Colon (tissue), 2 donors: ENCODE measurements around the gene KRR1.
"Not testable (repeated sequence)": the region's sequence is repeated elsewhere in the genome, so short reads cannot be mapped to it uniquely, and the experiment has no call there.

Experiments
- FAIRE-seq: peaks from 2 replicates; lab custom pipeline; 2012; peaks lifted over from hg19 to GRCh38; lab: Jason Lieb, UNC
- donor health status: control.
- donor health status: control.

Gene KRR1

DNA sequence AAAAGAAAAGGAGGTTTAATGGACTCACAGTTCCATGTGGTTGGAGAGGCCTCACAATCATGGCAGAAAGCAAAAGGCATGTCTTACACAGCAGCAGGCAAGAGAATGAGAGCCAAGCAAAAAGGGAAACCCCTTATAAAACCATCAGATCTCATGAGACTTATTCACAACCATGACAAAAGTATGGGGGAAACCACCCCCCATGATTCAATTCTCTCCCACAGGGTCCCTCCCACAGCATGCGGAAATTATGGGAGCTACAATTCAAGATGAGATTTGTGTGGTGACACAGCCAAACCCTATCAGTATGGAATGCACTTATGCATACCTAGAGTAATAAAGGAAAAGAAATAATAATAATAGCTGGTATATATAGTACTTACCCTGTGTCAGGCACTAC lies 35.3 kb downstream of the KRR1 start:
- no peak for FAIRE-seq

DNA sequence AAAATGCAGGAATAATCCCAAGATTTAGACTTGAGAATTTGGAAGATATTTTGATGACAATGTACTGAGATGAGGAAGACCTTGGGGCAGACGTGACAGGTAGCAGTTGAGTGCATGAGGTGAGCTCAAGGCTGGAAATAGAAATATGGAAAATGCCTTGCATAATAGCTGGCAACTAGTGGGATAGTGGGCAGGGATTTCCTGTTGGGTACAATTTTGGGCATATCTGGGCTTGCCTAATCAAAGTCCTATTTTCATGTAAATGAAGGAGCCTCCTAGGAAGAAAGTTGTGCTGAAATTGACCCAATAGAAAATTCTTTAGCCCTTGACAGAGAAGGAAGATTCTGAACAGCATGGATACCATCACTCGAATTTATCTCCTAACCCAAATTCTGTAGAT lies 37.3 kb downstream of the KRR1 start:
- no peak for FAIRE-seq

DNA sequence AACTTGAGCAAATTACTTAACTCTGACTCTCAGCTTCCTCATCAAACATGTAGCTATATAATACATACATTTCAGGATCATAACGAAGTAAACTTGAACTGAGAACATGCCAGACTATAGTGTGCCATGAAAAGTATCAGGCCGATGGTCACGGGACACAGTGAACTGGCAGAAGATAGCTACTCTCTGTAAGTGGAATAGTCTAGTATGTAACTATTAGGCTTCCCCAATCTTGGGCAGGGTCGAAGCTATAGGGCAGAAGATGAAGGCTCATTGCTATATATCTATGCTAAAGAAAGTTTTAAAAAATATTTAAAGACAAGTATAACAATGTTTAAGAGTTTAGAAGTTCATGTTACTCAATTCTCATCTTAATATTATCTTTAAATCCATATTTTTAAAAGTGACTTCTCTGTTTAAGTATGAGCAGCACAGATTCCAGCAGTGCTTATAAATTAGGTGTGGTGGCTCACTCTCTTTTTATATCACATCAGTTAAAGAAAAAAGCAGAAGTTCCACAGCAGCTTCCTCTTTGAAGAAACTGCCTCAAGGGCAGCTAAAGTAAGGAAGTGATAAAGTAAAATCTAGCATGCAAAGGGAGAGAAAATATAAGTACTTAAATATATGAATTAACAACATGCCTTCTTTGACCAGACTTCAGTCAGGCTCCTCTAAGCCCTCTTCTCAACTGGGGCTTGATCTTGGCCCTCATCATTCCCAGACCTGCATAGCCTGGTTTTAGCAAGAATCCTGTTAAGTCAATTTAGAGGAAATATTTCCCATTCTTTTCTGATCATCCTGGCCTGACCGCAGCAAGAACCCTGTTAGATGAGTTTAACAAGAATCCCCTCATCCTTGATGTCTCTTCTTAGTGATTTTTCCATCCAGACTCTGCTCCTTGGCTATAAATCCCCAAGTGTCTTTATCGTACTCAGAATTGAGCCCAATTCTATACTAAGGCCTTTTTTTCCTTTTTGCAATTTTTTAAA lies 39.2 kb downstream of the KRR1 start:
- FAIRE-seq = no peak

DNA sequence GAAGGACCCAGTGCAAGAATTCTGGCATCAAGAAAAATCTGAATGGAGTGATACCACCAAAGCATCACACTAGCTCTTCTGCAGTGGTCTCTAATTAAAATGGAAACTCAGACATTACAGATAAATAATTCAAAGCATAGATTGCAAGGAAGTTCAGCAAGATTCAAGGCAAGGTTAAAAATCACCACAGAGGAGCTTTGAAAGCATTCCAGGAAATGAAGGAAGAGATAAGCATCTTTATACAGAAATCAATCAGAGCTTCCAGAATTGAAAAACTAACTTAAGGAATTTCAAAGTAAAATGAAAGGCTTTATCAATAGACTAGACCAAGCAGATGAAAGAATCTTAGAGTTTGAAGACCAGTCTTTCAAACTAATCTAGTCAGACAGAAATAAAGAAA lies 51.2 kb downstream of the KRR1 start:
- no peak for FAIRE-seq

DNA sequence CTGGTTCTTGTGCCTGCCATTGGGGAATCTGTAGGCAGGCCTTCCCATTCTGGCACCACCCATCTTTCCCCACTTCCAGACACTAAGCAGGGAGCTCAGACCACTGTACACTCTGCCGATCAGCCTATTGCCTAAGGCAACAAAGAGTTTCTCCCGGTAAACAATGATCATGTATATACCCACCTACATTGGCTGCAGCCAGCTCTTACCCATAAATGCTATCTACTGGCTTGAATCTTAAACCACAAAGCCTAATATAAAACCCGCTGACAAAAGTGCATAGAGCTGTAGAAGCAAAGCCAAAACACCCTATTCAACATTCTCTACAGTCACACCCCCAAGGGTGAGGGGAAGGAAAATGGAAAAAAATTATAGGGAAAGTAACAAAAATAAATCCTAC lies 51.7 kb downstream of the KRR1 start:
- no peak for FAIRE-seq

DNA sequence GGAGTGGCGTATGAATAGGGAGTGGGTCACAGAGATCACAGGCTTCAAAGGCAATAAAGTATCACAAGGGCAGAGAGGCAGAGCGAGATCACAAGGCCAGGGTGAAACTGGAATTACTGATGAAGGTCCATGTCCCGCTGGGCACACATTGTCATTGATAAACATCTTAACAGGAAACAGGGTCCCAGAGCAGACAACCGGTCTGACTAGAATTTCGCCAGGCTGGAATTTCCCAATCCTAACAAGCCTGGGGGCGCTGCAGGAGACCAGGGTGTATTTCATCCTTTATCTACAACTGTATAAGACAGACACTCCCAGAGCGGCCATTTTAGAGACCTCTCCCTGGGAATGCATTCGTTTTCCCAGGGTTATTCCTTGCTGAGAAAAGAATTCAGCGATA lies 53.5 kb downstream of the KRR1 start:
- not testable (repeated sequence) for FAIRE-seq

DNA sequence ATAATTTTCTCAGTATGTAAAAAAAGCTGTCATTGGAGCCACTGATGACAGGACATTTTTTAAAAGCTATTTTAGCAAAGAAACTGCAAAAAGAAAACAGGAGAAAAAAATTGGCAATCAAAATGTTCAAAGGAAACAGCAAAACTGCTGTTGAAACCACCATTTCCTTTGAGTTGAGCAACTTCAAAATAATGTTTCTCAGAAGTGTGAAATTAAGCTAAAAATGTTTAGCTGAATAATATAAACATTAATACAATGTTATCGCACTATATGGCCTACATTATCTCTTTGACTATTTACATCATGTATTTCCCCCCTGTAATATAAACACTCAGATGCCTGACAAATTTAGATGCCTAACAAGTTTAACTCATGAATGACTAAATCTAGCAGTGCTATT lies 54.2 kb downstream of the KRR1 start:
- FAIRE-seq = no peak

GRCh38 chr12:75455839-75456238 lies 55.6 kb downstream of the KRR1 start:
- no peak for FAIRE-seq

GRCh38 chr12:75452675-75453330 lies 58.6 kb downstream of the KRR1 start:
- FAIRE-seq = no peak

GRCh38 chr12:75447691-75448393 lies 63.6 kb downstream of the KRR1 start:
- FAIRE-seq = no peak

DNA sequence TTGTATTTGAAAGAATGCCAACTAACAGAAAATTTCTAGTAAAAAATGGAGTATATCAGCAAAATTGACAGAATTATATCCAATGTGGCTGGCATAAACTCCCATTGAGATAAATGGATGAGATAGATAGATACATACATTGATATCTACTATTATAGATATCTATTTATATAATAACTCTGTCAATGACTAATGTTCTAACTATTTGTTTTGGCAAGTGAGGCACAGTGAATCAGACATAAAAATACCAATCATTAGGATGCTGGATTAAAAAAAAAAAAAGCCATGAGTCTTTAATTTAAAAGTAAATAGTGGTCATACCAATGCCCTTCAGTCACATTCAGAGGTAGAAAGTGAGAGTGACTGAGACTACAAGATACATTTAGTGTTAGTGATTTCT lies 64.6 kb downstream of the KRR1 start:
- no peak for FAIRE-seq

GRCh38 chr12:75445137-75445507 lies 66.3 kb downstream of the KRR1 start:
- FAIRE-seq = not testable (repeated sequence)

- no peak for FAIRE-seq
Measured at GRCh38 chr12:75444429-75445136, 66.8 kb downstream of the KRR1 start.

GRCh38 chr12:75443709-75444108 lies 67.7 kb downstream of the KRR1 start:
- no peak for FAIRE-seq

GRCh38 chr12:75442454-75442853 lies 69.0 kb downstream of the KRR1 start:
- FAIRE-seq = not testable (repeated sequence)

DNA sequence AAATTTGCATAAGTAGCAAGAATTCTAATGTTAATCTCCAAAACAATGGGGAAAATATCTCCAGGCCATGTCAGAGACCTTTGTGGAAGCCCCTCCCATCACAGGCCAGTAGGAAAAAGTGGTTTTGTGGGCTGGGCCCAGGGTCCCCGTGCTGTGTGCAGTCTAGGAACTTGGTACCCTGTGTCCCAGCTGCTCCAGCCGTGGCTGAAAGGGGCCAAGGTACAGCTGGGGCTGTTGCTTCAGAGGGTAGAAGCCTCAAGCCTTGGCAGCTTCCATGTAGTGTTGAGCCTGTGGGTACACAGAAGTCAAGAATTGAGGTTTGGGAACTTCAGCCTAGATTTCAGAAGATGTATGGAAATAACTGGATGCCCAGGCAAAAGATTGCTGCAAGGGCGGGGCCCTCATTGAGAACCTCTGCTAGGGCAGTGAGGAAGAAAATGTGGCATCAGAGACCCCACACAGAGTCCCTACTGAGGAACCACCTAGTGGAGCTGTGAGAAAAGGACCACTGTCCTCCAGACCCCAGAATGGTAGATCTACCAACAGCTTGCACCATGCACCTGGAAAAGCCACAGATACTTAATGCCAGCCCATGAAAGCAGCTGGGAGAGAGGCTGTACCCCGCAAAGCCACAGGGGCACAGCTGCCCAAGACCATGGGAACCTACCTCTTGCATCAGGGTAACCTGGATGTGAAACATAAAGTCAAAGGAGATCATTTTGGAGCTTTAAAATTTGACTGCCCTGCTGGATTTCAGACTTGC lies 69.5 kb downstream of the KRR1 start:
- not testable (repeated sequence) for FAIRE-seq
